GM18498 (cell line): ENCODE data around the gene B4GALNT4.
"Not testable (repeated sequence)": the region's sequence is repeated elsewhere in the genome, so short reads cannot be mapped to it uniquely, and the experiment has no call there.

Experiments used
- ATAC-seq: cut with Tn5 transposase; IDR thresholded peaks from one replicate; pipeline ENCODE4 v1.9.1; 2021; ENCODE audit warnings: mild to moderate bottlenecking, moderate library complexity; ENCODE audit not compliant: unreplicated experiment

B4GALNT4 gene

GRCh38 chr11:369336-370018 is at the start of gene B4GALNT4:
TSS of gene B4GALNT4 (plus strand) at chr11:369499. CDS start at chr11:369804, 305 bp downstream.
- no peak for ATAC-seq

- ATAC-seq: not testable (repeated sequence)
Observed at GRCh38 chr11:319888-320273, 49.4 kb upstream of the B4GALNT4 start.

DNA sequence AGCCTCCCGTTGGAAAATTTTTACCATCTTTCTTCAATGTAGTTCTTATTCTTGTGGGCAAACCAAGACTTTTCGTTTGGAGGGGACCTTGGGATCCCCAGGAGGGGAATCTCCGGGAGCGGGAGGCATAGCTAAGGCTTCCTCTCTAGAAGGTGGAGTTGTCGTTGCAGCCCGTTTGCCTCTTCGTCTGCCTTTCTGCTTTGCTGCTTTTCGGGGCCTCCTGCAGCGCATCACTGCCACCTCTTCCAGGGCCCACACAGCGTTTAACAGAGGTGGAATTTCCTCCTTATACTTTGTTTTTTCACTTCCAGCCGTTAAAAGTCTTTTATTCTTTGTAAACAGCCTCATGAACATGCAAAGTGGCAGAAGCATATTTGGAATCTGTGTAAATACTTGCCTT is 45.1 kb upstream of the B4GALNT4 start:
- no peak for ATAC-seq

GRCh38 chr11:324593-325517 is 44.4 kb upstream of the B4GALNT4 start:
- ATAC-seq: not testable (repeated sequence)

DNA sequence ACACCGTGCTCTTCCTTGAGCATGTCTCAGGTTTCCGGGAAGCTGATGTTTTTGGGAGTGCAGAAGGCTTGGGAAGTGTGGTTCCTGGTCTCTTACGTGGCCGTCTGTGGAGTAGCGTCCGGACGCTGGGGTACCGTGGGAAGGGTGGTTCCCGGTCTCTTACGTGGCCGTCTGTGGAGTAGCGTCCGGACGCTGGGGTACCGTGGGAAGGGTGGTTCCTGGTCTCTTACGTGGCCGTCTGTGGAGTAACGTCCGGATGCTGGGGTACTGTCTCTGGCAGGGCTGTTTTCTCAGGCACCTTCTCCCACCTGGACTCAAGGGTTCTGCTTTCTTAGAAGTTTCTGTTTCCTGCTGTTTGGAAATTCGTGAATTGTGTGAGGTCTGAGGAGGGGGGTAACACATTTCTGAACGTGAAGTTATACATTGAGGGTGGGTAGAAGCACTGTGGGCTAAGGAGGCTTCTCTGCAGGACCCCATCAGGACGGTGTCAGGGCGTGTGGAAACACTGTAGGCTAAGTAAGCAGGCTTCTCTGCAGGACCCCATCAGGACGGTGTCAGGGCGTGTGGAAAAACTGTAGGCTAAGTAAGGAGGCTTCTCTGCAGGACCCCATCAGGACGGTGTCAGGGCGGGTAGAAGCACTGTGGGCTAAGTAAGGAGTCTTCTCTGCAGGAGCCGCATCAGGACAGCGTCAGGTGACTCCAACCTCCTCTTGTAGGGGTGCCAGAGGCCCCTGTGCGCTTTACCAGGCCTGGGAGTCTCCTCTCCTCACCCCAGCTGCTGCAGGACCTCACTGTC is 43.3 kb upstream of the B4GALNT4 start:
- no peak for ATAC-seq

- ATAC-seq: no peak
Observed at GRCh38 chr11:326592-326841, 42.8 kb upstream of the B4GALNT4 start.

DNA sequence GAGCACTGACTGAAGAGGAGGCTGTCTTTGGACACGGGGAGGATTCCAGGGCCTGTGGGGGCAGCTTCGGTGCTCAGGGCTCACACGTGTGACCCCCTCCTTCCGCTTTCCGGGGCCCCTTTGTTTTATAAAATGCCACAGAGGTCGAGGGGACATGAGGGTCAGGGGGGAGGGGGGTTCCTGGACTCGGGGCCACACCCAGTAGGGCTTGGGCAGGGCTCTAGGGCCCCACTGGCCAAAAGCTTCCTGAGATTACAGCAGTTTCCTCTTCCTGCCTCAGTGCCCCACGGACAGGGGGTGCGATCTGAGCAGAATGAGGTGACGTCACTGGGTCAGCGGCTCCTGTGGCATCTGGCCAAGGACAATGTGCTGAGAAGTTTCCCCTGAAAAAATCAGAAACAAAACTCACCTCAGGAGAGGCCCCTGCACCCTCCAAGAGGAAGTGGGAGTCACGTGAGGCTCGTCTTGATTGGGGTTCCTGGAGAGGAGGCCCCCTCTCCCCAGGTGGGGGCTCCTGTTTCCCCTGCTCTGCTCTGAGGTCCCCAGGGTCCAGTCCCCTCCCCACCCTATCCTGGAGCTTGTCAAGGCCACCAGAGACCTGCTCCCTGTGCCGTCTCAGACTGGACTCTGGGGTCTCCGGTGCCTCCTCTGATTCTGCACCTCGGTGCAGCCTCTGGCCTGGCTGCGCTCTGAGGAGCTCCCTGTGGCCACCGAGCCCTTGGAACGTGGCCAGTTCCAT is 42.3 kb upstream of the B4GALNT4 start:
- ATAC-seq: peak; percentile 70

GRCh38 chr11:327581-327923 is 41.7 kb upstream of the B4GALNT4 start:
- ATAC-seq: no peak

GRCh38 chr11:328012-328411 is 41.3 kb upstream of the B4GALNT4 start:
- ATAC-seq: no peak

- ATAC-seq: not testable (repeated sequence)
Observed at GRCh38 chr11:328516-329100, 40.7 kb upstream of the B4GALNT4 start.

GRCh38 chr11:329886-330253 is 39.4 kb upstream of the B4GALNT4 start:
- no peak for ATAC-seq

DNA sequence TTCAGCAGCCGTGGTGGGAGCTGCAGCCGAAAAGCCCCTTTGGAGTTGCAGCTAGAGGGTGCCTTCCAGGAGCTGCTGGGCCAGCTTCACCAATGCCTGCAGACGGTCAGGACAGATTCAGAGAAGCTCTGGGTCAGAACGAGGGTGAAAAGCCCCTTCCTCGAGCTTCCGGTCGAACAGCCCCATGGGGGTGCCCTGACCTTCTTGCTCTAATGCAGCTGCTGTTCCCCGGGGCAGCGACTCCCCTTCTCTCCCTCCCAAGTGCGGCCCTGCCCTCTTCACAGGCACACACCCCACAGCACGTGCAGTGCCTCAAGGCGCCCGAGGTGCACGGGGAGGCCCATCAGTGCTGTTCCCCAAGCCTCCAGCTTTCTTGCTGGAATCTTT is 39.0 kb upstream of the B4GALNT4 start:
- no peak for ATAC-seq

DNA sequence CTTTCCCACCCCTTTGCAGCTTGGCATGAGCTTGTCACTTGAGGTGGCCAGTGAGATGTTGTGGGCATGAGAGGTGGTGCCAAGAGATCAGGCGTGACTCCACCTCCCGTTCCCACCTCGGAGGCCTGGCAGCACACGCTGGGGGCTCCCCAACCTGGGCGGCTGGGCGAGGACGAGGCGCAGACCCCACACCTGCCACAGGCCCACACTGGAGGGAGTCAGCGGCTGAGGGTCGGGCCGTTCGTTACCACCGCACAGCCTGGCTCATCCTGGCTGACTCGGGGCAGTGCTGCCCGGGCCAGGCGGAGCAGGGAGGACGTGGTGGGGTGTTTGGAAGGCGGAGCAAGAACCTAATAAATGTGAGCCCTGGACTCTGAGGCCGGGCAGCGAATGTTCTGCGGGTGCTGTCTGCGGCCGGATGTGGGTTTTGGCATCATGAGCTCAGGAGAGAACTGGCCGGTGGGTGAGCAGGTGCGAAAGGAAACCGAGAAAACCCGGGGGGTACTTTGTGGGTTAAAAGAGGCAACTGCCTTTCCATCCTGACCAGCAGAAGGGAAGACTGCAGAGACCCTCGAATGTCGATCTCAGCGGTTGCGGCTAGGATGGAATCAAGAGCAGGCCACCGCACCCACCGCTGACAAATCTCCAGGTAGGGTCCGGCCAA is 38.5 kb upstream of the B4GALNT4 start:
- ATAC-seq: no peak

- no peak for ATAC-seq
Observed at GRCh38 chr11:331358-332060, 37.8 kb upstream of the B4GALNT4 start.

DNA sequence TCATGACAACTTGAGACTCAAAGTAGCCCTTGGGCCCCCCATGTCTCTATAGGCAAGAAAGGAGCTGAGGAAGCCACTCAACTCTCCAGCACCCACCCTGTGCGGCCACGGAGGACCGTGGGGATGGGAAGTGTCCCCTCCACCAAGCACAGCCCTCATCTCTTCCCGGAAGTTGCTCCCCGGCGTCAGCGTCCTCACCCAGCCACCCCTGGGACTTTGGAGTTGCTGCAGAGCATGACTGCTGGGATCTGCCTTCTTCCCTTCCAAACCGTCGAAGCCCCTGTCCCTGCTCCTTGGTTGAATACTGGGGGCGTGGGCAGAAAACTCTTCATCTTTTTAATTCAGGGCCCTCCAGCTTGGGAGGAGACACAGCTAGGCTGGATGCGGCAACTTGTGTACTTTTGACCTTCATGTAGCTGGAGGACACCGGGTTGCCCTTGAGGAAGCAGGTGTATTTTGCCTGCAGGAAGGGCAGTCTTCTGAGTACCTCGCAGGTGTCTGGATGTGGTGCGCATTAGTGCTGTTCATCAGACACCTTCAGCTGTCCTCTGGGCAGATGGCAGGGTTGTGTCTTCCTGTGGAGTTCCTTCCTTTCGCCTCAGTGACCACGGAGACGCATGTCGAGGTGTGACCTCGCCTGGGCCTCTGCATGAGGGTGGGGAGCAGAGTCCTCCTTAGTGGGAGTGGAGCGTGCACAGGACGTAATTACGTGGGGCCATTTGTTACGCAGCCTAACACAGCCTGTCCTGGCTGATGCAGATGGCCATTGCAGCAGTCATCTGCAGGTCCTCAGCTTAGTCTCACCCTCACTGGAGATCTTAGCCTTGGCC is 36.4 kb upstream of the B4GALNT4 start:
- ATAC-seq: no peak

DNA sequence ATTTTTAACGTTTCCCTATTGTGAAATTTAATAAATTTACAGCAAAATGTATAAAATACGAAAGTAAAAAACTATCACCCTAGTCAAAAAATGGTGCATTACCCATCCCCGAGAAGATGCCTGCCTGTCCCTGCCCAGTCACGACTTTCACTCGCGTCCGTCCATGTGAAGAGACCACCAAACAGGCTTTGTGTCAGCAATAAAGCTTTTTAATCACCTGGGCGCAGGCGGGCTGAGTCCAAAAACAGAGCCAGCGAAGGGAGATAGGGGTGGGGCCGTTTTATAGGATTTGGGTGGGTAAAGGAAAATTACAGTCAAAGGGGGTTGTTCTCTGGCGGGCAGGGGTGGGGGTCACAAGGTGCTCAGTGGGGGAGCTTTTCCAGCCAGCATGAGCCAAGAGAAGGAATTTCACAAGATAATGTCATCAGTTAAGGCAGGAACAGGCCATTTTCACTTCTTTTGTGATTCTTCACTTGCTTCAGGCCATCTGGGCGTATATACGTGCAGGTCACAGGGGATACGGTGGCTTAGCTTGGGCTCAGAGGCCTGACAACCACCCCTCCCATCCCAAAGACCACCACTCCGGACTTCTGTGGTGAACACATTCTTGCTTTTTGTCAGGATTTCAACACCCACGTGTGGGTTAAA is 35.6 kb upstream of the B4GALNT4 start:
- ATAC-seq: not testable (repeated sequence)

DNA sequence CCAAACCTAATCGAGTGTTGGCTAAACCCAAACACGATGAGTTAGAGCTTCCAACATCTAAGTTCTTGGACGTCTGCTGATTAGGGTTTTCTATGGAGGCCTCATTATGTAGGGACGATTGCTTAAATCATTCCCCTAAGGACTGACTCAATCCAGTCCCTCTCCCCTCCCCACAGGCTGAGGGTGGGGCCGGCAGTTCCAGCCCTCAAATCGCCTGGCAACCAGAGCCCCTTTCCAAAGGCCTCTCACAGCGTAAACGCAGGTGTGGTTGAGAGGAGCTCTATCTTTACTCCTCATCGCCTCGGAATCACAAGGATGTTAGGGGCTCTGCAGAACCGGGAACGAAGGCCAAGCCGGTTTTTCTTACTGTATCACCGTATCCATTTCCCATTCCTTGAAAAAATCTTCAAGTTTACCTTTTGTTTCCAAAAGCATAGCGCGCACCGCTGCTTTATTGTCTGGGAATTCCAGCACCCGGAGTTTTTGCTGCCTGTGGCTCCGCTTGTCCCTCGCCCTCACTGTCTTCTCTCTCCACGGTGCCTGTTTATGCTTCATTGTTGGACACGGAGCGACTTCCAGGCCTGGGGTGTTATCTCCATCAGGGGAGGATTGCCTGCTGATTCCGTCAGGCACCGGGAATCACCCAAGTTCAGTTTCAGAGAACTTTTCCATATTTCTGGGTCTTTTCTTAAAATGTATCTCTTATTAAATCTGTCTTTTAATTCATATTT is 34.9 kb upstream of the B4GALNT4 start:
- ATAC-seq: no peak
